K562 (cell line): ENCODE measurements around the gene SAFB. TPM values are rescaled to one million over a fixed set of nuclear protein-coding genes. Genes with fewer than 3 reads are reported as not detected.

Source experiments
- HMGXB4 ChIP-seq: sonication (generic); formaldehyde crosslinking; IDR thresholded peaks from 2 replicates; pipeline ENCODE4 v1.8.1; 2023; ENCODE audit warnings: mild to moderate bottlenecking, missing genetic modification reagents
- NEUROD1 ChIP-seq: fragments of 150-350 bp; IDR thresholded peaks from 2 replicates; pipeline ENCODE4 v1.6.1; 2014; ENCODE audit warnings: borderline replicate concordance, low read length, low read depth; ENCODE audit not compliant: partially characterized antibody
- NRF1 ChIP-seq, 2 experiments: fragments of 450-650 bp; IDR thresholded peaks in 1 of 2; conservative IDR thresholded peaks in 1 of 2; 2 replicates each; pipeline ENCODE4 v1.6.1; 2014; ENCODE audit warnings: mild to moderate bottlenecking in 2 of 2
- SMAD1 ChIP-seq: fragments of 150-350 bp; IDR thresholded peaks from 2 replicates; pipeline ENCODE4 v1.6.1; 2014; ENCODE audit warnings: low read length, low read depth; ENCODE audit not compliant: partially characterized antibody
- SRF ChIP-seq, 2 experiments: fragments of 250-450, 450-650 bp in 1 of 2; sonication (Bioruptor Pico) in 1 of 2; sonication (generic) in 1 of 2; formaldehyde crosslinking; IDR thresholded peaks; 2 replicates each; pipeline versions ENCODE4 v1.5.0 to v1.5.1; 2020 to 2022; ENCODE audit warnings: mild to moderate bottlenecking in 1 of 2, missing genetic modification reagents in 1 of 2
- ZNF668 ChIP-seq: fragments of 250-450 bp; sonication (Bioruptor Pico); IDR thresholded peaks from 2 replicates; pipeline ENCODE4 v1.8.0; 2022; ENCODE audit warnings: mild to moderate bottlenecking, inconsistent platforms
- polyA plus RNA-seq, 8 experiments: library from polyadenylated mRNA; depleted of rRNA in 4 of 8; stranded (reverse) in 5 of 8; unstranded in 3 of 8; fragments of >200 nt; fragmentation: Nextera tagmentation in 2 of 8; fragmentation: Illumina TruSeq in 1 of 8; extraction: Ambion mirVana in 2 of 8; extraction: Trizol in 1 of 8; gene quantifications; 2 replicates each; pipeline versions ENCODE4 v1.2.1 to v1.2.3, GENCODE V29; 2011 to 2014; ENCODE audit warnings: inconsistent platforms in 1 of 8, missing spikeins in 1 of 8
- total RNA-seq, 7 experiments: library from RNA; depleted of rRNA in 6 of 7; stranded (reverse); fragments of >200 nt in 6 of 7; fragmentation: Illumina TruSeq in 2 of 7; extraction: Trizol in 2 of 7; gene quantifications; 2 replicates each; pipeline versions ENCODE4 v1.2.1 to v1.2.3, GENCODE V29; 2011 to 2021; ENCODE audit warnings: low replicate concordance in 1 of 7
- TF ChIP-seq, protein P1 (sequence below): fragments of 450-650 bp; IDR thresholded peaks from 2 replicates; pipeline ENCODE4 v1.7.0; 2016; ENCODE audit warnings: borderline replicate concordance
- TF ChIP-seq, protein P2 (sequence below), 2 experiments: fragments of 450-650 bp; IDR thresholded peaks; 2 replicates each; pipeline ENCODE4 v1.6.1; 2016; ENCODE audit warnings: mild to moderate bottlenecking in 2 of 2, borderline replicate concordance in 1 of 2, low read depth in 1 of 2, moderate library complexity in 1 of 2
- TF ChIP-seq, protein P3 (sequence below): sonication (generic); formaldehyde crosslinking; IDR thresholded peaks from 2 replicates; pipeline ENCODE4 v1.5.0; 2020; ENCODE audit warnings: missing genetic modification reagents
- TF ChIP-seq, protein P4 (sequence below): sonication (generic); formaldehyde crosslinking; IDR thresholded peaks from 2 replicates; pipeline ENCODE4 v1.8.0; 2022; ENCODE audit warnings: mild to moderate bottlenecking, missing genetic modification reagents

The SAFB gene
- total and polyA plus RNA-seq, 9 of the 15 experiments (the other 6 are each of a cell fraction or from before 2014, with no cell fraction given) = 1.1 to 151 (median 83.1) TPM

- TF ChIP-seq, protein P1, sequence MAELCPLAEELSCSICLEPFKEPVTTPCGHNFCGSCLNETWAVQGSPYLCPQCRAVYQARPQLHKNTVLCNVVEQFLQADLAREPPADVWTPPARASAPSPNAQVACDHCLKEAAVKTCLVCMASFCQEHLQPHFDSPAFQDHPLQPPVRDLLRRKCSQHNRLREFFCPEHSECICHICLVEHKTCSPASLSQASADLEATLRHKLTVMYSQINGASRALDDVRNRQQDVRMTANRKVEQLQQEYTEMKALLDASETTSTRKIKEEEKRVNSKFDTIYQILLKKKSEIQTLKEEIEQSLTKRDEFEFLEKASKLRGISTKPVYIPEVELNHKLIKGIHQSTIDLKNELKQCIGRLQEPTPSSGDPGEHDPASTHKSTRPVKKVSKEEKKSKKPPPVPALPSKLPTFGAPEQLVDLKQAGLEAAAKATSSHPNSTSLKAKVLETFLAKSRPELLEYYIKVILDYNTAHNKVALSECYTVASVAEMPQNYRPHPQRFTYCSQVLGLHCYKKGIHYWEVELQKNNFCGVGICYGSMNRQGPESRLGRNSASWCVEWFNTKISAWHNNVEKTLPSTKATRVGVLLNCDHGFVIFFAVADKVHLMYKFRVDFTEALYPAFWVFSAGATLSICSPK = no peak
- TF ChIP-seq SMAD1 (no peak), NEUROD1 (peak; percentile 34), HMGXB4 (CRISPR knock-in tag) (no peak), SRF (CRISPR knock-in tag; IDR thresholded peaks at IDR 0.05) (no peak), NRF1 (conservative IDR thresholded peaks at IDR 0.05 in 1 of 2, IDR thresholded peaks at IDR 0.05 in 1 of 2) (peak; percentile 56 to 58), ZNF668 (no peak)
- TF ChIP-seq, protein P2, sequence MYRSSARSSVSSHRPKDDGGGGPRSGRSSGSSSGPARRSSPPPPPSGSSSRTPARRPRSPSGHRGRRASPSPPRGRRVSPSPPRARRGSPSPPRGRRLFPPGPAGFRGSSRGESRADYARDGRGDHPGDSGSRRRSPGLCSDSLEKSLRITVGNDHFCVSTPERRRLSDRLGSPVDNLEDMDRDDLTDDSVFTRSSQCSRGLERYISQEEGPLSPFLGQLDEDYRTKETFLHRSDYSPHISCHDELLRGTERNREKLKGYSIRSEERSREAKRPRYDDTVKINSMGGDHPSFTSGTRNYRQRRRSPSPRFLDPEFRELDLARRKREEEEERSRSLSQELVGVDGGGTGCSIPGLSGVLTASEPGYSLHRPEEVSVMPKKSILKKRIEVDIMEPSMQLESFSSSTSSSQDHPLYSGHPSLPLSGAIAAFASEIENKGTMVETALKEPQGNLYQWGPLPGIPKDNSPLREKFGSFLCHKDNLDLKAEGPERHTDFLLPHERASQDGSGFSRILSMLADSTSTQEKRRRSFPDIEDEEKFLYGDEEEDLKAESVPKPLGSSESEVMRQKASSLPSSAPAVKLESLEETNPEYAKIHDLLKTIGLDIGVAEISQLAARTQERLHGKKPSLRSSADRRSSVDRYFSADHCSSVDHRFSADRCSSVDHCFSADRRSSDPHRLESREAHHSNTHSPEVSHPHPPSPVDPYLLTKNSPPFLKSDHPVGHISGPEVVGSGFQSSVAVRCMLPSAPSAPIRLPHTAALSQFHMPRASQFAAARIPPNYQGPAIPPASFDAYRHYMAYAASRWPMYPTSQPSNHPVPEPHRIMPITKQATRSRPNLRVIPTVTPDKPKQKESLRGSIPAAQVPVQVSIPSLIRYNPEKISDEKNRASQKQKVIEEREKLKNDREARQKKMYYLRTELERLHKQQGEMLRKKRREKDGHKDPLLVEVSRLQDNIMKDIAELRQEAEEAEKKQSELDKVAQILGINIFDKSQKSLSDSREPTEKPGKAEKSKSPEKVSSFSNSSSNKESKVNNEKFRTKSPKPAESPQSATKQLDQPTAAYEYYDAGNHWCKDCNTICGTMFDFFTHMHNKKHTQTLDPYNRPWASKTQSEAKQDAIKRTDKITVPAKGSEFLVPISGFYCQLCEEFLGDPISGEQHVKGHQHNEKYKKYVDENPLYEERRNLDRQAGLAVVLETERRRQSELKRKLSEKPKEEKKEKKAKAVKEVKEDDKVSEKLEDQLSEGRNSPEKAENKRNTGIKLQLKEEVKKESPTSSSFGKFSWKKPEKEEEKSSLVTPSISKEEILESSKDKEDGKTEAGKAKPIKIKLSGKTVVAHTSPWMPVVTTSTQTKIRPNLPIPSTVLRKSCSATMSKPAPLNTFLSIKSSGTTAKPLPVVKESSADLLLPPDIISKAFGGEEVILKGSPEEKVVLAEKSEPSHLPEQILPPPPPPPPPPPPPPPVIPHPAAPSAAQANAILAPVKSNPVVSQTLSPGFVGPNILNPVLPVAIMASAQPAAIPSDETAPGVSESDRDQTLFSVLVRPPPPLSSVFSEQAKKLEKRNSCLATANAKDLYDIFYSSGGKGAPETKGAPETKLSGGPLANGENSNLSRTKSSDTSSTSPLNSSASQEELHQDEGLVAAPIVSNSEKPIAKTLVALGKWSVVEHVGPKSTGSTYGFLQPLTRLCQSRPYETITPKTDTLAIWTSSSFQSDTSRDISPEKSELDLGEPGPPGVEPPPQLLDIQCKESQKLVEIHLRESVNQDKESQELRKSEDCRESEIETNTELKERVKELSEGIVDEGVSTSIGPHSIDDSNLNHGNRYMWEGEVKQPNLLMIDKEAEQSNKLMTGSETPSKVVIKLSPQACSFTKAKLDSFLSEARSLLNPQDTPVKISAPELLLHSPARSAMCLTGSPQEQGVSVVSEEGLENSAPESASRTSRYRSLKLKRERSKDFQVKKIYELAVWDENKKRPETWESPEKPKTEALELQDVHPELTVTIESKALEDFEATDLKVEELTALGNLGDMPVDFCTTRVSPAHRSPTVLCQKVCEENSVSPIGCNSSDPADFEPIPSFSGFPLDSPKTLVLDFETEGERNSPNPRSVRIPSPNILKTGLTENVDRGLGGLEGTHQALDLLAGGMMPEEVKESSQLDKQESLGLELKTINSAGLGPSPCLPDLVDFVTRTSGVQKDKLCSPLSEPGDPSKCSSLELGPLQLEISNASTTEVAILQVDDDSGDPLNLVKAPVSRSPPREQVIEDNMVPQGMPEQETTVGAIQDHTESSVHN (IDR thresholded peaks at IDR 0.05; ENCODE audit: borderline replicate concordance in 1 of 2, low read depth in 1 of 2) = no peak
- TF ChIP-seq, protein P3, sequence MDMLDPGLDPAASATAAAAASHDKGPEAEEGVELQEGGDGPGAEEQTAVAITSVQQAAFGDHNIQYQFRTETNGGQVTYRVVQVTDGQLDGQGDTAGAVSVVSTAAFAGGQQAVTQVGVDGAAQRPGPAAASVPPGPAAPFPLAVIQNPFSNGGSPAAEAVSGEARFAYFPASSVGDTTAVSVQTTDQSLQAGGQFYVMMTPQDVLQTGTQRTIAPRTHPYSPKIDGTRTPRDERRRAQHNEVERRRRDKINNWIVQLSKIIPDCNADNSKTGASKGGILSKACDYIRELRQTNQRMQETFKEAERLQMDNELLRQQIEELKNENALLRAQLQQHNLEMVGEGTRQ = no peak
- TF ChIP-seq, protein P4, sequence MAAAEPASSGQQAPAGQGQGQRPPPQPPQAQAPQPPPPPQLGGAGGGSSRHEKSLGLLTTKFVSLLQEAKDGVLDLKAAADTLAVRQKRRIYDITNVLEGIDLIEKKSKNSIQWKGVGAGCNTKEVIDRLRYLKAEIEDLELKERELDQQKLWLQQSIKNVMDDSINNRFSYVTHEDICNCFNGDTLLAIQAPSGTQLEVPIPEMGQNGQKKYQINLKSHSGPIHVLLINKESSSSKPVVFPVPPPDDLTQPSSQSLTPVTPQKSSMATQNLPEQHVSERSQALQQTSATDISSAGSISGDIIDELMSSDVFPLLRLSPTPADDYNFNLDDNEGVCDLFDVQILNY = no peak
These were observed 63.9 kb downstream of the SAFB start (continued) for GRCh38 chr19:5686647-5687359.
